Astrocyte (in vitro differentiated cells and primary cell): ENCODE results near the gene VSX1.
A peak's percentile ranks its signal among the peaks of the same experiment; 100 is the strongest.

Source experiments
- EZH2 ChIP-seq: IDR thresholded peaks from 2 replicates; pipeline ENCODE4 v1.6.1; 2012; ENCODE audit warnings: mild to moderate bottlenecking, low read length, inconsistent platforms; ENCODE audit not compliant: insufficient read depth
- TF ChIP-seq, protein P1 (sequence below): IDR thresholded peaks from 2 replicates; pipeline ENCODE4 v1.5.1; 2011; ENCODE audit warnings: low read depth, mild to moderate bottlenecking, inconsistent platforms, low read length, moderate library complexity; ENCODE audit not compliant: insufficient read depth

DNA sequence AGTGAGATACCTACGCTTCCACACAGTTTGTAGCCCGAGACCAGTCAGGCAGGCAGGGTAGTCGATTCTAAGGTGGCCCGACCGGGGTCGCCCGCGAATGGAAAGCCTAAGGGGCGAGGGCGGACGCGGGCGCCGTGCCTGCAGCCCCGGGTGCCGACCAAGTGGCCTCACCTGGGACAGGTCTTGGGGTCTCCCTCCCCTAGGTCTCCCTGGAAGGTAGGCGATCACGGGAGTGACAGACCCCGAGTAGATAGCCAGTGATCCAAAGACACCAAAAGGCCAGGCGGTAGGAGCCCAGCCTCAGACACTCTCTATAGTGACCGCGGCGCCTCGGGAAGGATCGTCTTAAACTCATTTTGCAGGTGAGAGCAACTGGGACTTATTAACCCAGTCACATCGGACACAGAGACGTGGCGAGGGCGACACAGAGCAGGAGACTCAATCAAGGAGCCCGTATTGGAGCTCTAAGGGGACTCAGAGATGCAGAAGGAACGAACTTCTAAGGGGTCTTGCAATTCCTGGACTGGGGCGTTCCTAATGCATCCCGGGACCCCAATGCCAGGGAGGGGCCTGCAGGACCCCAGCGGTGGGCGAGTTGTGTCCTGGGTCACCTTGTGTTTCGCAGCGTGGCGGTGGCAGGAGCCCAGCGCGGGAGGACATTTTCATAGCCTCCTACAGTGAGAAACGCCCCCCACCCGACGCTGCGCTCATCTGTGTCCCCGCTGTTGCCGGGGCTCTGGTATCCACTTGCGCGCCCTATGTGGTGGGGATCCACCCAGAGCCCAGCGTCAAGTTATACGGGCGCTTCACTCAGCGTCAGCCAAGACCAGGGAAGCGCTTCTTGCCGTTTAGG lies 2.1 kb upstream of the VSX1 start:
- TF ChIP-seq, protein P1, sequence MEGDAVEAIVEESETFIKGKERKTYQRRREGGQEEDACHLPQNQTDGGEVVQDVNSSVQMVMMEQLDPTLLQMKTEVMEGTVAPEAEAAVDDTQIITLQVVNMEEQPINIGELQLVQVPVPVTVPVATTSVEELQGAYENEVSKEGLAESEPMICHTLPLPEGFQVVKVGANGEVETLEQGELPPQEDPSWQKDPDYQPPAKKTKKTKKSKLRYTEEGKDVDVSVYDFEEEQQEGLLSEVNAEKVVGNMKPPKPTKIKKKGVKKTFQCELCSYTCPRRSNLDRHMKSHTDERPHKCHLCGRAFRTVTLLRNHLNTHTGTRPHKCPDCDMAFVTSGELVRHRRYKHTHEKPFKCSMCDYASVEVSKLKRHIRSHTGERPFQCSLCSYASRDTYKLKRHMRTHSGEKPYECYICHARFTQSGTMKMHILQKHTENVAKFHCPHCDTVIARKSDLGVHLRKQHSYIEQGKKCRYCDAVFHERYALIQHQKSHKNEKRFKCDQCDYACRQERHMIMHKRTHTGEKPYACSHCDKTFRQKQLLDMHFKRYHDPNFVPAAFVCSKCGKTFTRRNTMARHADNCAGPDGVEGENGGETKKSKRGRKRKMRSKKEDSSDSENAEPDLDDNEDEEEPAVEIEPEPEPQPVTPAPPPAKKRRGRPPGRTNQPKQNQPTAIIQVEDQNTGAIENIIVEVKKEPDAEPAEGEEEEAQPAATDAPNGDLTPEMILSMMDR = peak; percentile 27
- peak; percentile 89 for TF ChIP-seq EZH2
